ENCODE results near the gene IL23A. TPM values are rescaled to one million over a fixed set of nuclear protein-coding genes. Genes with fewer than 3 reads are reported as not detected.

The IL23A gene
- total RNA-seq, 2 experiments from 2014 or later, result 9.8 to 16.3 TPM

DNA sequence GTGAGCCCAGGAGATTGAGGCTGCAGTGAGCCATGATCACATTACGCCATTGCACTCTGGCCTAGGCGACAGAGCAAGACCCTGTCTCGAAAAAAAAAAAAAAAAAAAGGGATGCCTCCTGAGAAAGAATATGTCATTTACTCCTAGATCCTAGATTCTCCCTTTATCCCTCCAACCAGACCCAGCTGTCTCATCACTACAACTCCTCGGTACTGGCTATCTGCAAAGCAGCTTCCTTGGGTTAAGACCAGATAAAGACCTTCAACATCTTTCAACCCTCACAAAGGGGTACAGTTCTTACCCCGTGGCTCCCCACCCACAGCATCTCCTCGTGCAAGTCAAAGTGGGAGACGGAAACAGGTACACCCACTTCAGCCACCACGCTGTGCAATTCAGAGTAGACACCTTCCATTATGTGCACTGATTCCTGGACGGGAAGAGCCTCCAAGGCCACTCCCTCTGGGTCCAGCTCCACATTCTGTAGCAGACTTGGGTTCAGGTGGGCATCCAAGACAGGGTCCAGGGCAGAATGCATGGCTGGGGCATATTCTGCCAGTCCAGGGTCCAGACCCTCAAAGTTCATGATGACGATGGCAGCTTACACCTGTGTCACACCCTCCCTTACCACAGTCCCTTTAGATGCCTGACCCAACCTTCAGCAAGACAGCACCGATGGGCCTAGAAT lies 6.0 kb upstream of the IL23A start:
- Histone ChIP-seq H3K36me3 (ENCODE audit: insufficient read depth, low read length) (peaks cover 2% of the 10 kb centered on the region; the same call in 1 of the 2 replicates), H3K4me2 (ENCODE audit: low read length) (peak overlapping the region; percentile 94), H3K4me1 (ENCODE audit: insufficient read depth, low read length, poor library complexity, severe bottlenecking) (peaks cover 43% of the 10 kb centered on the region), H3K79me2 (ENCODE audit: insufficient read depth, low read depth, low read length) (peaks cover 21% of the 10 kb centered on the region; the same call in 1 of the 2 replicates), H3K9me2 (ENCODE audit: insufficient read depth, low read length) (no peaks in the 10 kb centered on the region), H2AFZ (ENCODE audit: low read length) (peak overlapping the region; percentile 68; the same call in 1 of the 2 replicates), H3K4me3 (ENCODE audit: low read depth, low read length, poor library complexity, severe bottlenecking) (peak overlapping the region; percentile 95), H4K20me1 (ENCODE audit: insufficient read depth, low read length) (no peaks in the 10 kb centered on the region), H3K9me3 (ENCODE audit: low read length) (no peaks in the 10 kb centered on the region), H3K27ac (ENCODE audit: low read depth, low read length, poor library complexity, severe bottlenecking) (peak overlapping the region; percentile 94)
- DNase-seq (ENCODE audit: low spot score), result no peak
- POLR2A ChIA-PET, result interaction anchor here (0.7 to 9.4 kb wide), 8 partner anchors 16 to 128 kb away, joined by 3 to 70 read pairs (median 6); partner anchors contain the start of genes CNPY2, COQ10A, STAT2 and TIMELESS
- TF ChIP-seq, protein P1, sequence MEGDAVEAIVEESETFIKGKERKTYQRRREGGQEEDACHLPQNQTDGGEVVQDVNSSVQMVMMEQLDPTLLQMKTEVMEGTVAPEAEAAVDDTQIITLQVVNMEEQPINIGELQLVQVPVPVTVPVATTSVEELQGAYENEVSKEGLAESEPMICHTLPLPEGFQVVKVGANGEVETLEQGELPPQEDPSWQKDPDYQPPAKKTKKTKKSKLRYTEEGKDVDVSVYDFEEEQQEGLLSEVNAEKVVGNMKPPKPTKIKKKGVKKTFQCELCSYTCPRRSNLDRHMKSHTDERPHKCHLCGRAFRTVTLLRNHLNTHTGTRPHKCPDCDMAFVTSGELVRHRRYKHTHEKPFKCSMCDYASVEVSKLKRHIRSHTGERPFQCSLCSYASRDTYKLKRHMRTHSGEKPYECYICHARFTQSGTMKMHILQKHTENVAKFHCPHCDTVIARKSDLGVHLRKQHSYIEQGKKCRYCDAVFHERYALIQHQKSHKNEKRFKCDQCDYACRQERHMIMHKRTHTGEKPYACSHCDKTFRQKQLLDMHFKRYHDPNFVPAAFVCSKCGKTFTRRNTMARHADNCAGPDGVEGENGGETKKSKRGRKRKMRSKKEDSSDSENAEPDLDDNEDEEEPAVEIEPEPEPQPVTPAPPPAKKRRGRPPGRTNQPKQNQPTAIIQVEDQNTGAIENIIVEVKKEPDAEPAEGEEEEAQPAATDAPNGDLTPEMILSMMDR (conservative IDR thresholded peaks at IDR 0.05; ENCODE audit: low read length), result no peak
- TF ChIP-seq EZH2phosphoT487 (IDR thresholded peaks at IDR 0.05; ENCODE audit: borderline replicate concordance, low read depth, low read length), result no peak
- CTCF ChIA-PET (ENCODE audit: unreplicated experiment), result no interaction called here
- BruUV-seq (replicated peaks), result no TSS peak
- intact Hi-C loops (cut with micrococcal nuclease; ENCODE audit: unreplicated experiment), result loop anchor here (5.0 kb wide), 1 partner anchor 115 kb away; the partner anchor contains the start of gene TIMELESS

DNA sequence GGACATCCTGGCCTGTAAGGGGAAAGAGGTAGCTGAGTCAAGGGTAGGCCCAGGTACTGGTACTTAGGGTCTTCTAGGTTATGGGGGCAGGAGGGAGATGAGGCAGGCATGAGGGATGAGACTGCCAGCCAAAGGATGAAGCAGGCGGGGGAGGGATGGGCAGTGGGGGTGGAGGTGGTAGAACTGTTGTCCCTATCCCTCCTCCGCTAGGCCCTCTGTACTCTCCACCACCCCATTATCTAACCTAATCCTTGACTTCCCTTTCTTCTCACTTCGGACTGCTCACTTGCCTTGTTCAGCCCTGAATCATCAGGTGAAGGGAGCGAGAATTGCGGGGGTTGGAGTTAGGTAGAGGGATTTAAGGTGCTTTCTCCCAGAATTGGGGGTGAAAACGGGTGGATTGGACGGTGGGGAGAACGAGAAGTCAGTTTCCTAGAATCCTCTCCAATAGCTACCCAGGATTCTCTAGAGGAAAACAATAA lies 5.4 kb upstream of the IL23A start:
- TSS peak; percentile 90 for BruUV-seq (replicated peaks)
- H4K20me1 ChIP-seq (ENCODE audit: insufficient read depth, low read length), result no peaks in the 10 kb centered on the region
- peak overlapping the region; percentile 95 for H3K4me3 ChIP-seq (ENCODE audit: low read depth, low read length, poor library complexity, severe bottlenecking)
- H3K4me1 ChIP-seq (ENCODE audit: insufficient read depth, low read length, poor library complexity, severe bottlenecking), result peaks cover 49% of the 10 kb centered on the region
- H3K9me3 ChIP-seq (ENCODE audit: low read length), result no peaks in the 10 kb centered on the region
- DNase-seq (ENCODE audit: low spot score), result peak; percentile 15
- intact Hi-C loops (cut with micrococcal nuclease; ENCODE audit: unreplicated experiment), result loop anchor here (5.0 kb wide), 1 partner anchor 114 kb away; the partner anchor contains the start of gene TIMELESS
- no peaks in the 10 kb centered on the region for H3K36me3 ChIP-seq (ENCODE audit: insufficient read depth, low read length)
- no peak for TF ChIP-seq EZH2phosphoT487 (IDR thresholded peaks at IDR 0.05; ENCODE audit: borderline replicate concordance, low read depth, low read length)
- TF ChIP-seq, protein P1 (conservative IDR thresholded peaks at IDR 0.05; ENCODE audit: low read length), result no peak
- ChIA-PET POLR2A (interaction anchor here (0.7 to 9.4 kb wide), 9 partner anchors 15 to 127 kb away, joined by 3 to 70 read pairs (median 5); partner anchors contain the start of genes CNPY2, COQ10A, STAT2 and TIMELESS), CTCF (ENCODE audit: unreplicated experiment) (no interaction called here)
- H3K79me2 ChIP-seq (ENCODE audit: insufficient read depth, low read depth, low read length), result peaks cover 21% of the 10 kb centered on the region; the same call in 1 of the 2 replicates
- peak overlapping the region; percentile 94 for H3K27ac ChIP-seq (ENCODE audit: low read depth, low read length, poor library complexity, severe bottlenecking)
- no peaks in the 10 kb centered on the region for H3K9me2 ChIP-seq (ENCODE audit: insufficient read depth, low read length)
- peak overlapping the region; percentile 68; the same call in 1 of the 2 replicates for H2AFZ ChIP-seq (ENCODE audit: low read length)
- peak overlapping the region; percentile 94 for H3K4me2 ChIP-seq (ENCODE audit: low read length)

All from OCI-LY7 (cell line).